Effector CD4-positive, alpha-beta T cell (primary cell): ENCODE measurements around the gene PRUNE2.

Experiments
- DNase-seq: peaks from one replicate; pipeline ENCODE4 v3.0.0-alpha.2; 2020

PRUNE2 gene

DNA sequence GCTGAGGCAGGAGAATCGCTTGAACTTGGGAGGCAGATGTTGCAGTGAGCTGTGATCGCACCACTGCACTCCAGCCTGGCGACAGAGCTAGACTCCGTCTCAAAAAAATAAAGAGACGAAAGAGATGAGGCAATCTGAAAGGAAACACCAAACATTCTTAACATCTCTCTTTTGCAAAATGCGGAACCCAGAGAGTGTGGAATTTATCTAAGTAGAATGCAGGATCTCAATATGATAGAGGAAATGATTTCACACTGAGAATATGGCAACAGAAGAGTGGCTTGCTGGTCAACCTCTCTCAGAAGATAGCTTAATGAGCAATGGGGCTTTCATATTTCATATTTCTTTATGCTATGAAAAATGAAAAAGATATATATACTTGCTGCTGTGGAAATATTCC, 175.1 kb downstream of the PRUNE2 start:
- no peak for DNase-seq

DNA sequence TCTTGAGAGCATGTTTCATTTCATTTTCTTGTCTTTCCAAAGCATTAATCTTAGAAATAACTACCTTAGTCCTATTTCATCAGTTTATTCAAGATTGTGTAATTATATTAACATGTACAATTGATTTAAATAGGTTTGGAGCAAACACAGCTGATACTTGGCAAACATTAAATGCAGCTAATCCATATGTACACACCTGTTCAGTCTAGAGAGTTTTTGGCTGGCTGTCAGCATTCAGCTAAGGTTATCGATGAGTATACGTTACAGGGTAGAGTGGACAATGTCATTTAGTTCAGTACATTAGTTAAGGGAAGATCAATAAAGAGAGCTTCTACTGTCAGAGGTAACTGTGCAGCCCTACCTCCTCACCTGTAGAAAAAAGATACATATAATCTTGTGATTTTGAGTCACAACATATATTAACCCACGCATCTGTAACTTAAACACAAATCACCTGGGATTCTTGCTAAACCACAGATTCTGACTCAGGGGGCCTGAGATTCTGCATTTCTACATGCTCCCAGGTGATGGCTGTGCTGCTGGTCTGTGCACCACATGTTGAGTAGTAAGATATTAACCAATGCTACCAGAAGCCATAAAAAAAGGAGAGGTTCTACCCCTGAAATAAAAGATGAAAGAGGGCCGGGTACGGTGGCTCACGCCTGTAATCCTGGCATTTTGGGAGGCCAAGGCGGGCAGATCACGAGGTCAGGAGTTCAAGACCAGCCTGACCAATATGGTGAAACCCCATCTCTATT, 175.8 kb downstream of the PRUNE2 start:
- DNase-seq: no peak

DNA sequence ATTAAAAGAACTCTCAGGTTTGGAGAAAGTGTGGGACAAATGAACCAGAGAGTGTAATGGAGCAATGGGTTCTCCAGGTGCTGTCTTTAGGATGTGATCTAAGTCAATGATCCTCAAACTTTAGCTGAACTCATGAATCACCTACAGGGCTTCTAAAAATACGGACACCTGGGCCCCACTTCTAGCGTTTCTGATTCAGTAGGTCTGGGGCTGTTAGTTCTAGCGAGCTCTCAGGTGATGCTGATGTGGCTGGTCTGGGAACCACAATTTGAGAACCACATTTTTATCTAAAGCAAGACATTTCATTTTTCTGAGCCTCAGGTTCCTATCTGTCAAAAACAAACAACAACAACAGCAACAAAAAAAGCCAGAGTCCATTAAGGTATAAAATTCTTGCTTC, 176.8 kb downstream of the PRUNE2 start:
- no peak for DNase-seq

- DNase-seq: no peak
These were observed 180.0 kb downstream of the PRUNE2 start for GRCh38 chr9:76725885-76726284.

GRCh38 chr9:76725011-76725546, 180.8 kb downstream of the PRUNE2 start:
- DNase-seq: no peak

- DNase-seq: no peak
These were observed 185.7 kb downstream of the PRUNE2 start for GRCh38 chr9:76720245-76720644.

DNA sequence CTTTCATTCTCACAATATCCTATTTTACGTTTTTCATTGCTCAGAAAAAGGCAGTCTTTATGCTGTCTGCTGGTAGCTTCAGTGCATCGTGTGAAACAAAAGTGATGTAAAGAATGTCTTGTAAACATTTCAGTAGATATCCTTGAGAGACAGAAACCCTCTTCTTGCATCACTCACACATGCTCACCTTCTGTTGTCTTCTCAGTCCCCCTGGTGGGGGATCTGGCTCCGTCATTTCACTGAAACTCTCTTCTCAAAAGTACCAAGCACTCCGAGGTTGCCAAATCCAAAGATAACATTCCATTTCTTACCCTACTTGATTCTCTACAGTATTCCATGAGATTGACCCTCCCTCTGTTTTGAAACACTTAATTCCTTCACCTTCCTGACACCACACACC, 187.7 kb downstream of the PRUNE2 start:
- DNase-seq: no peak

GRCh38 chr9:76717613-76718012, 188.3 kb downstream of the PRUNE2 start:
- no peak for DNase-seq

DNA sequence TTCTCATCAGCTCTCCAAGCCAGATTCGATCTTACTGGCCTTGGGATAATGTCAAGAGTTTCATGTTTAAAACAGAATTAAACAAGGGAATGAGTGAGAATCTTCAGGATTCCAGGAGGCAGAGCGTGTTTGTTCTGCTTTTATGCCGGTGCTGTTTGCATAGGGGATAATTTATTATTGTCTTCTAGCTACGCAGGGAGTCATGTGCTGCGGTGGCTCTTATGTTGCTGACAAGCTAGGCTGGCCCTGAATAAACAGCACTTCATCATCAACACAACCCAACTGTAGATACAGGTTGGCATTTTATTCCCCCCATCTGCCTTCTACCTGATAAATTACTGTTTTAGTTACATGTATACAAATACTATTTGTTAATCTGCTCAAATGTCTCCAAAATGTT, 188.7 kb downstream of the PRUNE2 start:
- DNase-seq: no peak

DNA sequence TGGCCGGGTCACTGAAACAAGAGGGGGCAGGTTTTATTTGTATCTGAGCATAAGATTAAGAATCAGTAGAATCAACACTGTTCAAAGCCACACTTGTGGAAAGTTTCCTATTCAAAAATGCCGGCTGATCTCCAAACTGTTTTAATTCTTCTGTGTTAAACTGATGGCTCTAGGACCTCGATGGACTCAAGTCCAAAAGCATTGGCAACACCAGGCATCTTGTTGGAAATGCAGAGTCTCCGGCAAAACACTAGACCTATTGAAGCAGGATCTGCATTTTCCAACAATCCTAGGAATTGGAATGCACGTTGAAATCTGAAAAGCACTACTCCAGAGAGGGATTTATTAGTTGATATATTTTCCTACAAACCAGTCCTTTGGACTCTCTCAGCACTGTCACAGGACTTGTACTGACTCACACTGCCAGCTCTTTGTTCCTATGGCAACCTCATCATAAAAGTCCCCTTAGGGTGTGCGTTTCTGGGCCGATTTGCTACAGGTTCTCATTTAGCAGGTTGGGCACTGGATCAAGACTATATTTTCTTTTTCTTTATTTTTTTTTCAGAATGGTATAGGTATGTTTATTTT, 189.7 kb downstream of the PRUNE2 start:
- DNase-seq: no peak

- DNase-seq: no peak
These were observed 192.5 kb downstream of the PRUNE2 start for GRCh38 chr9:76713381-76713780.

GRCh38 chr9:76709020-76709419, 196.9 kb downstream of the PRUNE2 start:
- DNase-seq: no peak

GRCh38 chr9:76707510-76707909, 198.4 kb downstream of the PRUNE2 start:
- no peak for DNase-seq

DNA sequence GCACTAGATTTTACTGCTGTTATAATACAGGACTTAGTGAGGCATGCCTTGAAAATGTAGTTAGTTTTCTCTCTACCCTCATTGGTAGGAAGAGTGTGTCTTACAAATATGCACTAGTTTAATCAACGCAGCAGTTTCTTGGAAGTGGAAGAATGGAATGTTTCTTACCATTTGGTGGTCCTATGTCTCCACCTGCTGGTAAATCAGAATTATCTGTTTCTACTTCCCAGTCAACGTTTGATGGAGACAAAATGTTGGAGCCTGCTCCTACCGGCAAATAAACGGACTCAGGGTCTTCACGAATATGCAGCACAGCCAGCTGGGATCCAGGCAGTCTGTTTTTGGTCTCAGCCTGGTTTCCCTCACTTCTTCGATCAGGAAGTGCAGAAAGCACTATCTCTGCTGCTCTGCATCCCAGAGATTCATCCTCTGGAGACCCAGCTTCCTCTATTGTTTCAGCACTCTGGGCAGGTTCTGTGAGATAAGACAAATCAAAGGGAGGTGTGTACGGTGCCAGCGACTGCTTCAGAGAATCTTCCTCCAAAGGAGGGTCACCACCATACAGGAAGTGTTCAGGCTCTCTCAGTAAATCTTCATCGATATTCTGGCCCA, 201.2 kb downstream of the PRUNE2 start:
- DNase-seq: no peak

DNA sequence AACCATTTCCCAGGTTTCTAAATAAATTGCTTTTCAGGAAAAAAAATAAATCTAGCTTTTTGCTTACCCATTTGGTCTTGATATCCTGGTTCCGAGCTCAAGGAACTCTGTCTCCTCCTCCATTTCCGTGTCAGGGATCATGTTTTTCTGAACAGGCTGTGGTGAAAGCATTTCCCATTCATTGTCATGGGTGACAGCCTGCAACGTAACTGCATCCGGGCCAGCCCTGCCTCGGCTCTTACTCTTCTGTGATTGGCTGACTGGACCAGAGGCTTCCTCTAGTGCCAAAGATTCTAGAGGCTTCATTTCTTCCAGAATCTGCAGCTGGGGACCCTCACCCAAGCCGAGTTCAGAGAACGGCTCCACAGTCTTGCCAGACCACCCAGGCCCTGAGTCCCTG, 202.6 kb downstream of the PRUNE2 start:
- DNase-seq: no peak

DNA sequence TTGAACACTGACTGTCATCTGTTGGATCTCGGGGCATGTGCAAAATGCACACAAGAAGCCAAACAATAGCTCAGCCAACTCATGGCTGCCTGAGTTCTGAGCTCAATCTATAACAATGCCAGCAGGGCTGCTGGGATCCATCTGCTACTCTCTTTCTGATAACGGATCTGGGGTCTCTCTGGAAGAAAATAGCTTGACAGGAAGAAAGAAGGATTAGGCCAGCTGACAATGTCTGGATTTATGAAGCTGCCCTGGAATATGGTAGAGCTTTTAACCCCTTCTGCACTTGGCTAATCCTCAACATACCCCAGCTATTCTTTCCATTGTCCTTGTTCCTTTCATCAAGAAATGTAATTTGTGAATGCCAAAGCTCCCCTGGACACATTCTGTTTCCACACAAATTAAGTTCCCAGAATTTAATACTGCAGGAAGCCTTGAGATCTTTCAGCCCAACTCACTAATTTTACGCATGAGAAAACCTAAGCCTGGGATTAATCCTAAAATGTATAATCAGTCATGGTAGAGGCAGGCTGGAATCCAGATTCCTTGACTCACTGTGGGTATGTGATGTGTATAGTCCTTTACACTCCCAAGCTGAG, 204.4 kb downstream of the PRUNE2 start:
- DNase-seq: no peak

GRCh38 chr9:76700916-76701315, 205.0 kb downstream of the PRUNE2 start:
- DNase-seq: no peak

- DNase-seq: no peak
These were observed 205.9 kb downstream of the PRUNE2 start for GRCh38 chr9:76699971-76700370.

DNA sequence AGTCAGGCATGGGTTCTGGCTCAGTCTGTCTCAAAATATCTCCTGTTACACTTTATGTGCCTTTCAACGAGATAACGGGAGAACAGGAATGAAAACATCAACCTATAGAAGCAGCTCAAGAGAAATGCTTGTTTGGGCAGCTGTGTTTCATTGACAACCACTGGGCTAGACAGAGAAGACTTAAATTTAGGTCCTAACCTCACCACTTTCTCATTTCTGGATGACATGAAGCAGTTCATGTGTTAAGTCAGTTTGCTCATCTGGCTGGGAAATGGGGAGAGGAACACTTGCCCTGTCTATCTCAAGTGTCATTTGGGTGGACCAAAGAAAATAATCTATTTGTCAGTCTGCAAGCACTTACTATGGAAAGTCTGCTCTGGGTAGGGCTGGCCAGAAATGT, 208.4 kb downstream of the PRUNE2 start:
- no peak for DNase-seq

- DNase-seq: no peak
These were observed 208.8 kb downstream of the PRUNE2 start for GRCh38 chr9:76697081-76697480.

DNA sequence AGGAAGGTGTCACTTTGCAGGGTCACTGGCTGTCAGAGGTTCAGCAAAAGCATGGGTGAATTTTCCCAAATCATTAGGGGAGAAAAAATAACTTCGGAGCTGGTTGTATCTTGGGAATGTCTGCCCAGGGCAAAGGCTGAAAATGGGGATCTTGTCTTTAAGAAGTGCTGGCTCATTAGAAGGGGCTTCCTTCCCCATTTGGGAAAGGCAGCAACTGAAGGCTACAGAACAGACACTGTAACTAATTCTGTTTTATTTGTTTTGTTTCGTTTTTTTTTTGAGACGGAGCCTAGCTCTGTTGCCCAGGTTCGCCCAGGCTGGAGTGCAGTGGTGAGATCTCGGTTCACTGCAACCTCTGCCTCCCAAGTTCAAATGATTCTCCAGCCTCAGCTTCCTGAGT, 212.0 kb downstream of the PRUNE2 start:
- no peak for DNase-seq

DNA sequence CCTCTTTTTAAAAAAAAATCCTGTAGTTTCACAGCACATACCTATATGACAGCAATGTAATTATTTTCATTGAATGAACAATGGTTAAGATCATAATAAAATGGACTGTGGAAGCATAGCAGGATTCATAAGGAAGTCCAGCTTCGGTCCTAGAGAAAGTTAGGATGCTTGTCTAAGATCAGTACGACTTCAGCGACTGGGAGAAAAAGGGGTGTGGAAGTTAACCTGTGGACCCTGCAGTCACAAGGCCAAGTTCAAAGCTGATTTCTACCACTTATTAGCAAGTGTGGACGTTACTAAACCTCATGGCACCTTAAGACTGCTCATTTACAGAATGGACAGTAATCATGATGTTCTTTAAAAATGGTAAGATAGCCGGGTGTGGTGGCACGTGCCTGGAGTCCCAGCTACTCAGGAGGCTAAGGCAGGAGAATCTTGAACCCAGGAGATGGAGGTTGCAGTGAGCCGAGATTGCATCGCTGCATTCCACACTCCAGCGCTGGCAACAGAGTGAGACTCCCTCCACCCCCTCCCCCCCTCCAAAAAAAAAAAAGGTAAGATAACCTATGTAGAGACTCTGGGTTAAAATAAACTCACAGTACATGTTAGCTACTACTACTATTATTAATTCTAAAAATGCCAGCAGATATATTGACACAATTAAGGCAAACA, 213.3 kb downstream of the PRUNE2 start:
- DNase-seq: no peak
